Upper lobe of right lung (tissue), 1 donor: ENCODE results near the gene ANKZF1. TPM values are rescaled to one million over a fixed set of nuclear protein-coding genes. Genes with fewer than 3 reads are reported as not detected.
A peak's percentile ranks its signal among the peaks of the same experiment; 100 is the strongest.
"Not testable (repeated sequence)": the region's sequence is repeated elsewhere in the genome, so short reads cannot be mapped to it uniquely, and the experiment has no call there.

Experiments
- ATAC-seq: fragments of 200-7000 bp; cut with Tn5 transposase; one replicate; pipeline ENCODE4 v1.9.1; 2020; ENCODE audit warnings: mild to moderate bottlenecking, moderate library complexity
- DNase-seq: peaks from one replicate; pipeline ENCODE4 v3.0.0-alpha.2; 2020
- H3K27ac ChIP-seq: fragments of 200-600 bp; one replicate; pipeline ENCODE4 v1.8.0; 2022
- H3K27me3 ChIP-seq: fragments of 200-600 bp; one replicate; pipeline ENCODE4 v1.8.0; 2022; ENCODE audit warnings: mild to moderate bottlenecking
- H3K36me3 ChIP-seq: fragments of 200-600 bp; one replicate; pipeline ENCODE4 v1.8.0; 2022
- H3K4me1 ChIP-seq: fragments of 200-600 bp; one replicate; pipeline ENCODE4 v1.8.0; 2022
- H3K4me3 ChIP-seq: fragments of 200-600 bp; one replicate; pipeline ENCODE4 v1.8.0; 2022; ENCODE audit warnings: mild to moderate bottlenecking
- H3K9me3 ChIP-seq: fragments of 200-600 bp; one replicate; pipeline ENCODE4 v1.8.0; 2022
- intact Hi-C: fragments of 100-400 bp; cut with DNase I; formaldehyde crosslinking; loops from one replicate; pipeline ENCODE4 v1.11.0; 2022
- total RNA-seq: library from RNA; stranded (reverse); fragmentation: NEBNext Ultra II Directional; extraction: Animal tissue kit (Norgen Biotek cat#: 25700); gene quantifications from one replicate; pipeline ENCODE4 v1.2.1, GENCODE V29; 2021
- TF ChIP-seq, protein P1 (sequence below): fragments of 200-600 bp; IDR thresholded peaks from one replicate; pipeline ENCODE4 v1.8.0; 2022; ENCODE audit warnings: antibody characterized with exemption
- donor health status: DM: no; HTN: yes; CAD: no; lungs with severe emphysema.

Gene ANKZF1
- total RNA-seq, 1 donor from 2014 or later: 37.6 TPM

DNA sequence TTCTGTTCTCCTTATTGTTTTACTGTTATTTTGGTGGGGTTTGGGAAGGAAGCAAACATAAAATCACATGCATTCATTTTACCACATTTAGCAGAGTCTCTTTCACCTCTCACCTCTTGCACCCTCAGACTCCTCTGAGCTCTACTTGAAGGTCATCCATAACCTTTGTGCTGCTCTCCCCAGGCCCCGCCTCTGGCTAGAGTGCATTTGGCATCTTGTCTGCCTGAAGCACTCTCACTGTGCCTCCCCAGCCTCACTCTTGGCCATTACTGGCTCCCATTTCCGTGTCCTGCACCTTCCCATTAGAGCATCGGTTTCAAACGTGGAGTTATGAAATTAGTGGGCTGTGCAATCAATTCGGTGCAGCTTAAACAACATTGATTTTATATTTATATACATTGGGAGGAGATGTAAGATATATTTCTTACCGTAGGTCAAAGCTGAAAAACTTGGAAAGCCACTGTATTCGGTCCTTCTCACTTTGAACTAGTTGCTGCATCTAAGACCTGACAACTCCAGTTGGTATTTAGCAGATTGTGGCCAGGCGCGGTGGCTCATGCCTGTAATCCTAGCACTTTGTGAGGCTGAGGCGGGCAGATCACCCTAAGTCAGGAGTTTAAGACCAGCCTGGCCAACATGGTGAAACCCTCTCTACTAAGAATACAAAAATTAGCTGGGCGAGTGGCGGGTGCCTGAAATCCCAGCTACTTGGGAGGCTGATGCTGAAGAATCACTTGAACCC is 30.0 kb upstream of the ANKZF1 start:
- H3K4me1 ChIP-seq: no peaks in the 10 kb centered on the region
- no peaks in the 10 kb centered on the region for H3K36me3 ChIP-seq
- DNase-seq (no peak), ATAC-seq (no peak)
- H3K27me3 ChIP-seq: no peaks in the 10 kb centered on the region
- TF ChIP-seq, protein P1, sequence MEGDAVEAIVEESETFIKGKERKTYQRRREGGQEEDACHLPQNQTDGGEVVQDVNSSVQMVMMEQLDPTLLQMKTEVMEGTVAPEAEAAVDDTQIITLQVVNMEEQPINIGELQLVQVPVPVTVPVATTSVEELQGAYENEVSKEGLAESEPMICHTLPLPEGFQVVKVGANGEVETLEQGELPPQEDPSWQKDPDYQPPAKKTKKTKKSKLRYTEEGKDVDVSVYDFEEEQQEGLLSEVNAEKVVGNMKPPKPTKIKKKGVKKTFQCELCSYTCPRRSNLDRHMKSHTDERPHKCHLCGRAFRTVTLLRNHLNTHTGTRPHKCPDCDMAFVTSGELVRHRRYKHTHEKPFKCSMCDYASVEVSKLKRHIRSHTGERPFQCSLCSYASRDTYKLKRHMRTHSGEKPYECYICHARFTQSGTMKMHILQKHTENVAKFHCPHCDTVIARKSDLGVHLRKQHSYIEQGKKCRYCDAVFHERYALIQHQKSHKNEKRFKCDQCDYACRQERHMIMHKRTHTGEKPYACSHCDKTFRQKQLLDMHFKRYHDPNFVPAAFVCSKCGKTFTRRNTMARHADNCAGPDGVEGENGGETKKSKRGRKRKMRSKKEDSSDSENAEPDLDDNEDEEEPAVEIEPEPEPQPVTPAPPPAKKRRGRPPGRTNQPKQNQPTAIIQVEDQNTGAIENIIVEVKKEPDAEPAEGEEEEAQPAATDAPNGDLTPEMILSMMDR: no peak
- H3K4me3 ChIP-seq: no peak overlapping the region
- no peaks in the 10 kb centered on the region for H3K9me3 ChIP-seq
- no peak overlapping the region for H3K27ac ChIP-seq
- intact Hi-C loops: no loop called here

DNA sequence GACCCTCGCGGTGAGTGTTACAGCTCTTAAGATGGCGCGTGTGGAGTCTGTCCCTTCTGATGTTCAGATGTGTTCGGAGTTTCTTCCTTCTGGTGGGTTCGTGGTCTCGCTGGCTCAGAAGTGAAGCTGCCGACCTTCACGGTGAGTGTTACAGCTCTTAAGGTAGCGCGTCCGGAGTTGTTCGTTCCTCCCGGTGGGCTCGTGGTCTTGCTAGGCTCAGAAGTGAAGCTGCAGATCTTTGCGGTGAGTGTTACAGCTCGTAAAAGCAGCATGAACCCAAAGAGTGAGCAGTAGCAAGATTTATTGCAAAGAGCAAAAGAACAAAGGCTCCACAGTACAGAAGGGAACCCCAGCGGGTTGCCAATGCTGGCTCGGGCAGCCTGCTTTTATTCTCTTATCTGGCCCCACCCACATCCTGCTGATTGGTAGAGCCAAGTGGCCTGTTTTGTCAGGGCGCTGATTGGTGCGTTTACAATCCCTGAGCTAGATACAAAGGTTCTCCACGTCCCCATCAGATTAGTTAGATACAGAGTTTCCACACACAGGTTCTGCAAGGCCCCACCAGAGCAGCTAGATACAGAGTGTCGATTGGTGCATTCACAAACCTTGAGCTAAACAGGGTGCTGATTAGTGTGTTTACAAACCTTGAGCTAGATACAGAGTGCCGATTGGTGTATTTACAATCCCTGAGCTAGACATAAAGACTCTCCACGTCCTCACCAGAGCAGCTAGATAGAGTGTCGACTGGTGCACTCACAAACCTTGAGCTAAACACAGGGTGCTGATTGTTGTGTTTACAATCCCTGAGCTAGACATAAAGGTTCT is 28.9 kb upstream of the ANKZF1 start:
- ATAC-seq, H3K36me3 ChIP-seq, H3K4me3 ChIP-seq, DNase-seq, H3K9me3 ChIP-seq, H3K27me3 ChIP-seq, H3K4me1 ChIP-seq, intact Hi-C loops, H3K27ac ChIP-seq: not testable (repeated sequence)

DNA sequence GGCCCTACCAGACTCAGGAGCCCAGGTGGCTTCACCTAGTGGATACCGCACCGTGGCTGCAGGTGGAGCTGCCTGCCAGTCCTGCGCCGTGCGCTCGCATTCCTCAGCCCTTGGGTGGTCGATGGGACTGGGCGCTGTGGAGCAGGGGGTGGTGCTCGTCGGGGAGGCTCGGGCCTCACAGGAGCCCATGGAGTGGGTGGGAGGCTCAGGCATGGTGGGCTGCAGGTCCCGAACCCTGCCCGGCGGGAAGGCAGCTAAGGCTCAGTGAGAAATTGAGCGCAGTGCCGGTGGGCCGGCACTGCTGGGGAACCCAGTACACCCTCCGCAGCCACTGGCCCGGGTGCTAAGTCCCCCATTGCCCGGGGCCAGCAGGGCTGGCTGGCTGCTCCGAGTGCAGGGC is 28.3 kb upstream of the ANKZF1 start:
- H3K4me3 ChIP-seq, intact Hi-C loops, H3K27me3 ChIP-seq, H3K9me3 ChIP-seq, ATAC-seq, DNase-seq, H3K4me1 ChIP-seq, H3K36me3 ChIP-seq, H3K27ac ChIP-seq: not testable (repeated sequence)

DNA sequence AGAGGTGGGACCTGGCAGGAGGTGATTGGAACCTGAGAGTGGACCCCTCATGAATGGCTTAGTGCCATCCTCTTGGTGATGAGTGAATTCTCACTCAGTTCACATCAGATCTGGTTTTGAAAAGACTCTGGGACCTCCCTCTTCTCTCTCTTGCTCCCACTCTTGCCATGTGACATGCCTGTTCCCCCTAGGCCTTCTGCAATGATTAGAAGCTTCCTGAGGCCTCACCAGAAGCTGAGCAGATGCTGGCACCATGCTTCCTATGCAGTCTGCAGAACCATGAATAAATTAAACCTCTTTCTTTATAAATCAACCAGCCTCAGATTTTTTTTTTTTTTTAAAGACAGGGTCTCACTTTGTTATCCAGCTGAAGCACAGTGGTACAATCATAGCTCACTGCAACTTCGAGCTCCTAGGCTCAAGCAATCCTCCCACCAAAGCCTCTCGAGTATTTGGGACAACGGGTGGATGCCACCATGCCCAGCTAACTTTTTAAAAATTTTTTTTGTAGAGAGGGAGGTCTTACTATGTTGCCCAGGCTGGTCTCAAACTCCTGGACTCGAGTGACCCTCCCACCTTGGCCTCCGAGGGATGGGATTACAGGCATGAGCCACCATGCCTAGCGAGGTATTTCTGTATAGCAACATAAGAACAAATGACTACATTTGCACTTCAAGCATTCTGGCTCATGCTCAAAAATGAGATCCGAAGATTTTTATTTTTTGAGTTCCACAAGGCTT is 25.0 kb upstream of the ANKZF1 start:
- ATAC-seq (no peak), DNase-seq (no peak)

DNA sequence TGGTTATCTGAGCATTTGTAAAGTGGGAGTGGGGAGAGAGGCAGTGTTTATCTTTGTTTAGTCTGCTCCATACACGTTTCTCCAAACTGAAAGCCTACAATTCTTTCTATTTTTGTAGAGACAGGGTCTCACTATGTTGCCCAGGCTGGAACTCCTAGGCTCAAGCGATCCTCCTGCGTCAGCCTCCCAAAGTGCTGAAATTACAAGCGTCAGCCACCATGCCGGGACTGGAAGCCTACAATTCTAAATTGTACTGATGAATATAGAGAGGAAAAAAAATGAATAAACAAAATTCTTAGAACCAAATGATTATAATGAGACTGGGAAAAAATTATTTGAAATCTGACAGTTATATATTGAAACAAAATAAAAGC is 24.5 kb upstream of the ANKZF1 start:
- Histone ChIP-seq H3K4me1 (peaks cover 18% of the 10 kb centered on the region), H3K4me3 (no peak overlapping the region), H3K36me3 (peaks cover 18% of the 10 kb centered on the region), H3K9me3 (no peaks in the 10 kb centered on the region), H3K27ac (no peak overlapping the region), H3K27me3 (no peaks in the 10 kb centered on the region)
- no peak for ATAC-seq
- TF ChIP-seq, protein P1: no peak
- DNase-seq: no peak
- intact Hi-C loops: no loop called here

More for the DNA sequence above, 25.0 kb upstream of the ANKZF1 start:
- no peaks in the 10 kb centered on the region for H3K9me3 ChIP-seq
- no peak overlapping the region for H3K27ac ChIP-seq
- H3K27me3 ChIP-seq: no peaks in the 10 kb centered on the region
- peaks cover 15% of the 10 kb centered on the region for H3K36me3 ChIP-seq
- TF ChIP-seq, protein P1: no peak
- intact Hi-C loops: no loop called here
- H3K4me3 ChIP-seq: no peak overlapping the region
- peaks cover 18% of the 10 kb centered on the region for H3K4me1 ChIP-seq

DNA sequence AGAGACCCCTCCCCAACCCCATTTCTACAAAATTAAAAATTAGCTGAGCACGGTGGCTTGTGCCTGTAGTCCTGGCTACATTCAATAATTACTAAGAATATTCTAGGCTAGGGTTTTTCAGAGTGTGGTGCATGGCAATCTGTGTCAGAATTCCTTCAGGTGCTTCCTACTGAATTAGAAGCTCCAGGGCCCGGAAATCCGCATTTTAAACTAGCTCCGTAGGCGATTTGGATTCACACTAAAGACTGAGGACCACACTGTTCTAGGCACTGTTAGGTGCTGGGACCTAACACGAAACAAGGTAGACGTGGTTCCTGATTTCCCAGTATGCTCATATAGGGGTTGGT is 23.7 kb upstream of the ANKZF1 start:
- H3K4me3 ChIP-seq: peak overlapping the region; percentile 73
- H3K4me1 ChIP-seq: peaks cover 18% of the 10 kb centered on the region
- no peak for ATAC-seq
- peak overlapping the region; percentile 90 for H3K27ac ChIP-seq
- DNase-seq: no peak
- TF ChIP-seq, protein P1: no peak
- intact Hi-C loops: no loop called here
- no peaks in the 10 kb centered on the region for H3K9me3 ChIP-seq
- H3K27me3 ChIP-seq: no peaks in the 10 kb centered on the region
- H3K36me3 ChIP-seq: peaks cover 26% of the 10 kb centered on the region
